SH-SY5Y (cell line): ENCODE data around the gene ENTPD8.

ENCODE experiments used
- GATA2 ChIP-seq: IDR thresholded peaks from 2 replicates; pipeline ENCODE4 v1.6.1; 2011; ENCODE audit warnings: mild to moderate bottlenecking, low read depth, low read length
- GATA3 ChIP-seq: IDR thresholded peaks from 2 replicates; pipeline ENCODE4 v1.6.1; 2011; ENCODE audit warnings: low read depth, mild to moderate bottlenecking, low read length, moderate library complexity

Gene ENTPD8

DNA sequence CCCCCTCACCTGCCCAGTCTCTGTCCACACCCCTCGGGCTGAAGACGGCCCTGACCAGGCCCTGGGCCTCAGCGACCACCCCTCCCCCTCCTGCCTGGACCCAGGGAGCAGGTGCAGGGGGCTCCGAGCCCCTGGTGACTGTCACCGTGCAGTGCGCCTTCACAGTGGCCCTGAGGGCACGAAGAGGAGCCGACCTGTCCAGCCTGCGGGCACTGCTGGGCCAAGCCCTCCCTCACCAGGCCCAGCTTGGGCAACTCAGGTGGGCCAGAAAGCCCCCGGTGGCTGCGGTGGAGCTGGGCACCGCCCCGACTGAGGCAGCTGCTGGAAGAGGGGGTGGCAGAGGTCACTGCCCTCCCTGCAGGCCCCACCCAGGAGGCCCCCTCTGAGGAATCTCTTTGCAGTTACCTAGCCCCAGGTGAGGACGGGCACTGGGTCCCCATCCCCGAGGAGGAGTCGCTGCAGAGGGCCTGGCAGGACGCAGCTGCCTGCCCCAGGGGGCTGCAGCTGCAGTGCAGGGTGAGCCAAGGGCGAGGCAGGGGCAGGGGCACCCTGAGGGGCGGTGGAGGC is 7.7 kb downstream of the ENTPD8 start:
- TF ChIP-seq GATA2 (no peak), GATA3 (no peak)

DNA sequence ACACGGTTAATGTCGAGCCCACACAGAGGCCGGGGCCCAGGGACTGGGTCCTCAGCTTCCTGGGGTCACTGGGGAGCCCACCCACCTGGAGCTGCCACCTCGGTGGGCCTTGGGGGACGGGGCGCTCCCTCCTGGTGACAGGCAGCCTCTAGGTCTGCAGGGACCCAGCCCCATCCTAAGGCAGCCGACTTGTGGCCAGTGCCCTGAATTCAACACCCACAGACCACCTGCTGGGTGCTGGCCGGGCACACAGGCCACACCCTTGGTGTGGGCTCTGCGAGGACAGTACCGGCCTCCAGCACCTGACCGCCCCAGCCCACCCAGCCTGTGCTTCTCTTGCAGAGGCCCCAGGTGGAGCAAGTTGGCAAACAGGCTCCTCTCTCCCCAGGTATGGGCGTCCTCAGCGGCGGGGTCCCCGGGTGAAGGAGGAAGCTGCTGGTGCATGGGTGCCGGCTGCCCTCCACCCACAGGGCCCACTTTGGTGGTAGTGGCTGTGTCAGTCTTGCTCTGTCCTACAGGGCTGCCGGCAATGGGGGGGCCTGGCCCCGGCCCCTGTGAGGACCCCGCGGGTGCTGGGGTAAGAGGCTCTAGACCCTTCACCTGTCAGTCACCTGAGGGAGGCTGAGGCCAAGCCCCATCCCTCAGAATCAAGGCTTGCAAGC is 8.3 kb downstream of the ENTPD8 start:
- TF ChIP-seq GATA2 = no peak
- TF ChIP-seq GATA3 = no peak

DNA sequence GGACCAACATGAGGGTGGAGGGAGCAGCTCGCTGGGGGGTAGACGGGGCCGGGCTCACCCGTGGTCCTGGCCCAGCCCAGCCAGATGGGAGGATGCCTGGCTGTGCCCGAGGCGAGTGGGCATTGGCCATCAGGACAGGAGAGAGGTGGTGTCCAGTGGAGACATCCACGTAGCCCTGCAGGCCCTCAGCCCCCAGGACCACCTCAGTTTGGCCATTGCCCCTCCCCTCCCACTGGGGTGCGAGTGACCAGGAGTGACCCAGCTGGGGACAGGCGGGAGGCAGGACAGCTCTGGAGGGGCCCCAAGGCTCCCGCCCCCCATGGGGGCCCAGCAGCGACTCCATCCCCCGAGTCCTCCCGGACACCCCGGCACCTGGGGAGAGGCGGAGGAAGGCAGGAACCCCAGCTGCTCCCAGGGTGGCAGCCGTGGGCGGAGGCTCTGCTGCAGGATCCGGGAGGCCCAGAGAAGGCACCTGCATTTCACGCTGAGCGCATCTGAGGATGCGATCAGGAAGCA is 9.7 kb downstream of the ENTPD8 start:
- TF ChIP-seq GATA2 (no peak), GATA3 (no peak)

DNA sequence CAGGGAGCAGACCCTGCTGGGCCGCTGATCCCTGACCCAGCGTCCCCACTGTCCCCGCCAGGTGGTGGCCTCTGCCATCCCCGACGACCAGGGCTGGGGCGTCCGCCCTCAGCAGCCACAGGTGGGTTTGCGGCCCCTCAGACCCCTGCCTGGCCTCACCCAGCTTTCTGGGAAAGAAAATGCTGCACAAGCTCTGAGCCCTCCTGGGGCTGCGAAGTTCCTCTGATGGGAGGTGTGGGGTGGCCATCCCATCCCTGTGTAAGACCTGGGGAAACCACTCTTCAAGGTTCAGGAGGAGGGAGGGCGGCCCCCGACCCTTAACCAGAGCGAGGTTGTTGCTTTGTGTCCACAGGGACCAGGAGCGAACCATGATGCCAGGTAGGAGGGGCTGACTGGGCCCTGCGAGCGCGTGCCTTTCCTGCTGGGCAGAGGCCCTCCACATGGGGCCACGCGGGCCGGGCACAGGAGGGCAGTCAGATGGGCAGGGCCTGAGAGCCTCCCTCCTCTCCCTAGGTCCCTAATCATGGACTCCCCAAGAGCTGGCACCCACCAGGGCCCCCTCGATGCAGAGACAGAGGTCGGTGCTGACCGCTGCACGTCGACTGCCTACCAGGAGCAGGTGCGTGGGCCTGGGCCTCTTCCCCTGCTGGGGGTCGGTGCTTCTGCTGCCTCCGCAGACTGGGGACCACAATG is 10.3 kb downstream of the ENTPD8 start:
- TF ChIP-seq GATA2 (no peak), GATA3 (no peak)

DNA sequence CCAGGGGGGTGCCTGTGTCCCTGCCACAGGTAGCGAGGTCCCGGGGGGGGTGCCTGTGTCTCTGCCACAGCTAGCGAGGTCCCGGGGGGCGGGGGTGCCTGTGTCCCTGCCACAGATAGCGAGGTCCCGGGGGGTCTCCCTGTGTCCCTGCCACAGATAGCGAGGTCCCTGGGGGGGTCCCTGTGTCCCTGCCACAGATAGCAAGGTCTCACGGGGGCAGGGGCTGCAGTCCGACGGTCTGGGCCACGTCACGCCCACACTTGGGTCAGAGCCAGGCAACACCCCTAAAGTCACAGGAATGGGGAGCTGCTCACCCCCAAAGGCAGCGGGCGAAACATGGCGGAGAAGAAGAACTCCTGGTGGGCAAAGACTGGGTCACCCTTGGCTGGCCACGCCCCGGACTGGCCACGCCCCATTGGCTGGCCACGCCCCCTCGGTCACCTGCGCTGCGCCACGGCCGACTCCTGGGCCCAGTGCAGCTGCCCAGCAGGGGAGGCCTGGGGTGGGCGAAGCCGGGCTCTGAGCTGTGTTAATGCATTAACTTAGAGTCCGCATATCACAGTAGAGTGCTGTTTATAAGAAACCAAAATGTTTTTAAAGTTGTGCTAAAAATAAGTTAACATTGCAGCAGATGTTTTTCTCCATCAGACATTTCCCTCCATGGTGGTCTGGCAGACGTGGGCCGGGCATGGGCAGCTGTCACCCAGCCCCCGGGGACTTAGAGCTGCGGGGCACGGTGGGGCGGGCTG is 11.0 kb downstream of the ENTPD8 start:
- TF ChIP-seq GATA2 (no peak), GATA3 (no peak)

DNA sequence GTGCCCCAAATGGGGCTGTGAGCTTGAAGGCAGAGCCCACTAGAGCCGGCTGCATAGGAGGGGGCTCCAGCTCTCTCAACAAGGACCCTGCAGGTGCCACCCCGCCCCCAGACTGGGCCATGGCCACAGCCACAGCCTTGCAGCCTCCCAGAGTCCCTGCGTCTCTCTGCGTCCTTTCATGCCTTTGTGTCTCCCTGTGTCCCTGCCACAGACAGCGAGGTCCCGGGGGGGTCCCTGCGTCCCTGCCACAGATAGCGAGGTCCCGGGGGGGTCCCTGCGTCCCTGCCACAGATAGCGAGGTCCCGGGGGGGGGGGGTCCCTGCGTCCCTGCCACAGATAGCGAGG is 11.6 kb downstream of the ENTPD8 start:
- TF ChIP-seq GATA2 = no peak
- TF ChIP-seq GATA3 = no peak

DNA sequence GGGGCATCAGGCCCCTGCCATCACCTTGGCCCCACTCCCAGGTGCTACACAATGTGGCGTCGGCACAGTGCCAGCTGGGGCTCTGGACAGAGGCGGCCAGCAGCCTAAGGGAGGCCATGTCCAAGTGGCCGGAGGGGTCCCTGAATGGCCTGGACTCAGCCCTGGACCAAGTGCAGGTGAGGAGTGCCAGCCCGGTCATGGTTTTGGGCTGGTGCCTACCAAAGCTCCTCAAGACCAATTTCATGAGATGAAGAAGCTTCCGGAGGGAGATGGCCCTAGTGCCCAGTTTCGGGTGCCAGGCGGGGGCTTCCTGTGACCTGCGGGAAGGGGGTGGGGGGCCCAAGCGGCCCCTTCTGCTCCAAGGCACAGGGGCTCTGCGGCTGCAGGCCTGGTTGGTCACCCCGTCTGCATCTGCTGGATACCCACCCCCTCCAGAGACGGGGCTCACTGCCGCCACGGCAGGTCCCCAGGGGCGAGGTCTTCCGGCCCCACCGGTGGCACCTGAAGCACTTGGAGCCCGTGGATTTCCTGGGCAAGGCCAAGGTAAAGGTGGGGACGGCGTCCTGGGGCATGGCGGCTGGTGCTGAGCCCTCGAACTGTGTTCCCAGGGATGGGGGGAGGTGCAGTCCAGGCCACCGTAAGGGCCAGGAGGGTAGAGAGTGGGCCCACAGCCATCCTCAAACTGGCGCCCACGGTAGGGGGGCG is 12.2 kb downstream of the ENTPD8 start:
- TF ChIP-seq GATA2 (no peak), GATA3 (no peak)

DNA sequence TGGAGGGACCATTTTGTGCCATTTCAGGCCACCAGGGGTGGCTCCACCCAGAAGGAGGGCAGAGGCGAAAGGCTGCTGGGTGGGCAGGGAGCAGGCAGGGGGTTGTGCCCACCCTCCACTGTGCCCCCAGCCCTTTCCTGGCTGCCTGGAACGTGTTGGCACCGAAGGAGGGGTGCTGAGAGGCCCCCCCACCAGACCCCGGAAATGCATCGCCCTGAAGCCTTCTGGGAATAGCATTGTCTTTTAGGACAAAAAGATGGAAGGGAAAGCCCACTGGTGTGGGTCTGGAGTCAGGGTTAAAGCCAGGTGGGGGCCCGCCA is 12.9 kb downstream of the ENTPD8 start:
- TF ChIP-seq GATA3 (no peak), GATA2 (no peak)

DNA sequence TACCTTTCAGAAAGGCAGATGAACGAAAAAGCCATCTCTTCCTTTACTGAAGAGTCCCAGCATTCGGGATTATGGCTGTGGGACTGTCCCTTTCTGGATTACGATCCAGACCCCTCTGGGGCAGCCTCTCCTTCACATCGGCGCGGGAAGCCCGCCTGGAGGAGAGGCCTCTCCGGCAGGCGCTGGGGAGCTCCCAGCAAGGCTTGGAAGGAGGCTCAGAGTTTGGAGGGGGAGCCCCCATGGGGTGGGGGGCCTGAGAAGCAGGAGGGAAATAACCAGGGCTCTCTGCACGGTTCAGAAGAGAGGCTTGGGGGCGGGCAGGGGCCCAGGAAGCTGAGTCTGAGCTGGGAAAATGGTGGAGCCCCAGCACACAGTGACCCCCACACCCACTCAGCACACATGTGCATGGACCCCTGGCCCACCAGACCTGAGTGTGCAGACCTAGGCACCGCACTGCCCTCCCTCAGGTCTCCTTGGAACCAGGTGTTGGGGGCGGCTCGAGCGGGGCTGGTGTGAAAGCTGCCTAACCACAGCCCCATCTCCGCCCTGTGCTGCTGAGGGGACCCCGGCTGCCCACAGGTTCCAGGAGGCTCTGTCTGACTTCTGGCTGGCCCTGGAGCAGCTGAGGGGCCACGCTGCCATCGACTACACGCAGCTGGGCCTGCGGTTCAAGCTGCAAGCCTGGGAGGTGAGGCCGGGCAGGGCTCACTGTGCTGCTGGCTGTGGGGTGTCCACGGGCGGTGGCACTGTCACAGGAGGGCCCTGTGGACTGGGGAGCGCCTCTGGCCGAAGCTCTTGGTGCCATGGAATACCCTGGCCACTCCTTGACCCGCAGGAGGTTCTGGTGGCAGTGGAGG is 13.5 kb downstream of the ENTPD8 start:
- TF ChIP-seq GATA2 (no peak), GATA3 (no peak)

DNA sequence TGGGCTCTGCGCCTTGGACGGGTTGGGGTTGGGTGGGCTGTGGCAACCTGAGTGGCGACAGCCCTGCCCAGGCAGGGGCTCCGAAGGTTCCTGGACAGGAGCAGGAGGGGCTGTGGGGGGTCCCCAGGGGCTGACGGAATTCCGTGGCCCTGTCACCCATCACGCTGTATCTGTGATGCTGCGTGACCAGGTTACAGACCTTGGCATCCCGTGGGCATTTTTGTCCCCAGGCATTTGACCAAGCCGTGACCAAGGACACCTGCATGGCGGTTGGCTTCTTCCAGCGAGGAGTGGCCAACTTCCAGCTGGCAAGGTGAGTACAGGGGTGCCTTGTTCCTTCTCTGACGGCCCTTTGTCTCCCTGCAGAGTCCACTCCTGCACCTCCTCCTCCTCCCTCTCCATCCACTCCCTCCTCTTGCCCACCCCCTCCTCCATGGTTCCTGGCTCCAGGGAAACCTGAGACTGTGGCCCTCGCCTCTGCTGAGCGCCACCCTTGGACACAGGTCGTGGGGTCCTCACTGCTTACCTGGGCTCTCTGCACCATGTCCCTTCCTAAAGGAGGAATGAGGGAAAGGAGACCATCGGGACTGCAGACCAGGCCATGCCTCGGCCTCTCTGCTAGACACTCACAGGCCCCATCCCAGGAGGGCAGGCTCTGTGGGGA is 15.0 kb downstream of the ENTPD8 start:
- TF ChIP-seq GATA3 (no peak), GATA2 (no peak)

DNA sequence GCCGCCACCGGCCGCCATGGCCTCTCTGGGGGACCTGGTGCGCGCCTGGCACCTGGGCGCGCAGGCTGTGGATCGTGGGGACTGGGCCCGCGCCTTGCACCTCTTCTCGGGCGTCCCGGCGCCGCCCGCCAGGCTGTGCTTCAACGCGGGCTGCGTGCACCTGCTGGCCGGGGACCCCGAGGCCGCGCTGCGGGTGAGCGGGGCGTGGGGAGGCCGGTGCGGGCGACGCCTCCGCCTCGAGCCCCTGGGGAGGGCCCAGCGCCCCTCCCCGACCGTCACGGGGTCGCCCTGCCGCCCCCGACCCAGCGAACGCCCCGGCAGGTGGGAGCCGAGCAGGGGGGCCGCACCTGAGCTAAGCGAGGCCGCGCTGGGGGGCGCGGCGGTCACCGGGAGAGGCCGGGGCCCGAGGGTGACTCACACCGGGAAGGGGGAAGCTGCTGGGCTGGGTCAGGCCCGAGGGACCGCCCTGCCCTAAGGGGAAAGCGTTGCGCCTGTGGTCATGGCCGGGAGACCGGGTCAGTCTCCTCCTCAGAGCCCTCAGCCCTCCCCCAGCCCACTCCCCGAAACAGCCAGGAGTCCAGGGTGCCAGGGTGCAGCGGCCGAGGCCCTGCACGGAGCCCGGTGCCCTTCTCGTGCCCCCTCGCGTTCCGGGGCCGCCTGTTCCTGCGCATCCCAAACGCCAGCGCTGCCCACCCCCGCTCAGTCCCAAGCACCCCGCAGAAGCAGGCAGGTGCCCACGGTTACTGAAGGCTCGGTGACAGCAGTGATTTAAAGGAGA is 17.5 kb downstream of the ENTPD8 start:
- TF ChIP-seq GATA3 (no peak), GATA2 (no peak)
